Left lung (tissue), 10 donors: ENCODE results near the gene BRF1. TPM values are rescaled to one million over a fixed set of nuclear protein-coding genes. Genes with fewer than 3 reads are reported as not detected.
"Not testable (repeated sequence)": the region's sequence is repeated elsewhere in the genome, so short reads cannot be mapped to it uniquely, and the experiment has no call there.

Source experiments
- ATAC-seq: fragments of 200-7000 bp; cut with Tn5 transposase; one replicate; pipeline ENCODE4 v1.9.1; 2020; ENCODE audit warnings: moderate library complexity
- DNase-seq, 4 donors: peaks; one replicate each; pipeline ENCODE4 v3.0.0-alpha.2; 2013 to 2020
- H3K27ac ChIP-seq, 2 donors: fragments of 200-600 bp; sonication (generic) in 1 of 2; one replicate each; pipeline versions ENCODE4 v1.5.0 to v1.8.0; 2020 to 2021
- H3K27me3 ChIP-seq, 2 donors: fragments of 200-600 bp; sonication (generic) in 1 of 2; one replicate each; pipeline versions ENCODE4 v1.5.0 to v1.8.0; 2020 to 2021
- H3K36me3 ChIP-seq, 2 donors: fragments of 200-600 bp; sonication (generic) in 1 of 2; one replicate each; pipeline versions ENCODE4 v1.5.0 to v1.8.0; 2020 to 2021
- H3K4me1 ChIP-seq, 2 donors: fragments of 200-600 bp; one replicate each; pipeline ENCODE4 v1.8.0; 2021
- H3K4me3 ChIP-seq, 2 donors: fragments of 200-600 bp; sonication (generic) in 1 of 2; one replicate each; pipeline versions ENCODE4 v1.5.0 to v1.8.0; 2020 to 2021; ENCODE audit warnings: mild to moderate bottlenecking in 1 of 2
- H3K9me3 ChIP-seq, 2 donors: fragments of 200-600 bp; sonication (generic) in 1 of 2; one replicate each; pipeline versions ENCODE4 v1.5.0 to v1.8.0; 2020 to 2021
- CTCF ChIP-seq, 2 donors: fragments of 200-600 bp; sonication (generic) in 1 of 2; IDR thresholded peaks; one replicate each; pipeline versions ENCODE4 v1.5.0 to v1.8.0; 2021; ENCODE audit warnings: antibody characterized with exemption in 2 of 2
- intact Hi-C, 2 donors: fragments of 100-400 bp; cut with DNase I; formaldehyde crosslinking; loops; one replicate each; pipeline versions ENCODE4 v1.11.2 to v1.14.2; 2022
- polyA plus RNA-seq, 6 donors: library from polyadenylated mRNA; unstranded; fragments of 120-200 nt; gene quantifications; one replicate each; pipeline ENCODE4 v1.2.1, GENCODE V29; 2013; ENCODE audit not compliant: insufficient read length in 6 of 6
- total RNA-seq, 2 donors: library from RNA; stranded (reverse); fragmentation: NEBNext Ultra II Directional; extraction: Animal tissue kit (Norgen Biotek cat#: 25700); gene quantifications; one replicate each; pipeline ENCODE4 v1.2.1, GENCODE V29; 2021
- donor health status: DM: no; HTN: yes; CAD: no.
- donor health status: DM: no; HTN: no; CAD: no.

The BRF1 gene
- total and polyA plus RNA-seq, 8 donors, result 32.7 to 45.1 (median 34.9) TPM

- Histone ChIP-seq H3K9me3 (no peaks in the 10 kb centered on the region), H3K27ac (no peak overlapping the region), H3K36me3 (no peaks in the 10 kb centered on the region), H3K4me3 (no peak overlapping the region), H3K4me1 (peaks cover 0 to 8% of the 10 kb centered on the region in 2 donors), H3K27me3 (no peaks in the 10 kb centered on the region)
- DNase-seq (no peak), ATAC-seq (no peak)
- no peak for TF ChIP-seq CTCF (IDR thresholded peaks at IDR 0.05)
- intact Hi-C loops, result no loop called here
Observed at GRCh38 chr14:105305345-105305744, 4.5 kb upstream of the BRF1 start.

GRCh38 chr14:105304565-105304964 is 3.8 kb upstream of the BRF1 start:
- Histone ChIP-seq H3K4me1 (peaks cover under 1 to 14% of the 10 kb centered on the region in 2 donors), H3K36me3 (no peaks in the 10 kb centered on the region), H3K4me3 (no peak overlapping the region), H3K27ac (no peak overlapping the region), H3K27me3 (no peaks in the 10 kb centered on the region), H3K9me3 (no peaks in the 10 kb centered on the region)
- ATAC-seq (no peak), DNase-seq (no peak)
- TF ChIP-seq CTCF (IDR thresholded peaks at IDR 0.05), result no peak
- intact Hi-C loops, result no loop called here

- DNase-seq (peak in 1 of 4 donors; percentile 54), ATAC-seq (no peak)
- Histone ChIP-seq H3K27ac (no peak overlapping the region), H3K9me3 (no peaks in the 10 kb centered on the region), H3K4me3 (no peak overlapping the region), H3K27me3 (no peaks in the 10 kb centered on the region), H3K36me3 (no peaks in the 10 kb centered on the region), H3K4me1 (peaks cover 6 to 20% of the 10 kb centered on the region in 2 donors)
- TF ChIP-seq CTCF (IDR thresholded peaks at IDR 0.05), result no peak
- intact Hi-C loops, result no loop called here
Observed at GRCh38 chr14:105303949-105304348, 3.1 kb upstream of the BRF1 start.

- H3K36me3 ChIP-seq, DNase-seq, H3K9me3 ChIP-seq, intact Hi-C loops, ATAC-seq, H3K27me3 ChIP-seq: not testable (repeated sequence)
- Histone ChIP-seq H3K27ac (peak overlapping the region in 1 of 2 donors; percentile 94), H3K4me1 (peaks cover 6 to 28% of the 10 kb centered on the region in 2 donors), H3K4me3 (peak overlapping the region; percentile 66 to 77)
Observed at GRCh38 chr14:105301915-105302249, 1.1 kb upstream of the BRF1 start.

- intact Hi-C loops, result no loop called here
- peak; percentile 96 for ATAC-seq
- peak; percentile 93 to 100 (median 98) for DNase-seq
- peak overlapping the region; percentile 66 to 77 for H3K4me3 ChIP-seq
- H3K36me3 ChIP-seq, result no peaks in the 10 kb centered on the region
- H3K27ac ChIP-seq, result peak overlapping the region; percentile 92 to 94
- no peak for TF ChIP-seq CTCF (IDR thresholded peaks at IDR 0.05)
- peaks cover 6 to 28% of the 10 kb centered on the region in 2 donors for H3K4me1 ChIP-seq
- no peaks in the 10 kb centered on the region for H3K9me3 ChIP-seq
- H3K27me3 ChIP-seq, result no peaks in the 10 kb centered on the region
Observed at GRCh38 chr14:105301103-105301914, 508 bp upstream of the BRF1 start.
